Kidney glomerular epithelial cell (primary cell): Measurements from ENCODE around the gene KDF1.
"Not testable (repeated sequence)": the region's sequence is repeated elsewhere in the genome, so short reads cannot be mapped to it uniquely, and the experiment has no call there.

Experiments
- DNase-seq: peaks from one replicate; lab custom pipeline; 2025; lab: John Stamatoyannopoulos, UW

The KDF1 gene

DNA sequence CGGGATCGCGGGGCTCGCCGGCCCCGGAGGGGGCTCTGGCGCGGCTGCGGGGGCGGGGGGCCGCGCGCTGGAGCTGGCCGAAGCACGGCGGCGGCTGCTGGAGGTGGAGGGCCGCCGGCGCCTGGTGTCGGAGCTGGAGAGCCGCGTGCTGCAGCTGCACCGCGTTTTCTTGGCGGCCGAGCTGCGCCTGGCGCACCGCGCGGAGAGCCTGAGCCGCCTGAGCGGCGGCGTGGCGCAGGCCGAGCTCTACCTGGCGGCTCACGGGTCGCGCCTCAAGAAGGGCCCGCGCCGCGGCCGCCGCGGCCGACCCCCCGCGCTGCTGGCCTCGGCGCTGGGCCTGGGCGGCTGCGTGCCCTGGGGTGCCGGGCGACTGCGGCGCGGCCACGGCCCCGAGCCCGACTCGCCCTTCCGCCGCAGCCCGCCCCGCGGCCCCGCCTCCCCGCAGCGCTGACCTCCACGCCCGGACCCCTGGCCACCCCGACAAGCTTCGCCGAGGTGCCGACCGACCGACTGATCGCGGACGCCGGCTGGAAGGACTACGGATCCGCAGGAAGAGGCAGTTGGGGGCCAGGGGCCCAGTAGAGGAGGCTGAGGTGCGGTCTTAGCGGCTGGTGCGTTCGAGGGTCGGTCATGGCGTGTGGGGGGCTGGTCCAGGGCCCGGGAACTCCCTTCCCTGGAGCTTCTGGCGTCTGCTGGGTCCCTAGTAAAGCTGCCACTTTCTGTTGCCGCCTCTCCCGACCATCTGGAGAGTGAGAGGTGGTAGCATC is 33.9 kb upstream of the KDF1 start:
- DNase-seq: no peak

DNA sequence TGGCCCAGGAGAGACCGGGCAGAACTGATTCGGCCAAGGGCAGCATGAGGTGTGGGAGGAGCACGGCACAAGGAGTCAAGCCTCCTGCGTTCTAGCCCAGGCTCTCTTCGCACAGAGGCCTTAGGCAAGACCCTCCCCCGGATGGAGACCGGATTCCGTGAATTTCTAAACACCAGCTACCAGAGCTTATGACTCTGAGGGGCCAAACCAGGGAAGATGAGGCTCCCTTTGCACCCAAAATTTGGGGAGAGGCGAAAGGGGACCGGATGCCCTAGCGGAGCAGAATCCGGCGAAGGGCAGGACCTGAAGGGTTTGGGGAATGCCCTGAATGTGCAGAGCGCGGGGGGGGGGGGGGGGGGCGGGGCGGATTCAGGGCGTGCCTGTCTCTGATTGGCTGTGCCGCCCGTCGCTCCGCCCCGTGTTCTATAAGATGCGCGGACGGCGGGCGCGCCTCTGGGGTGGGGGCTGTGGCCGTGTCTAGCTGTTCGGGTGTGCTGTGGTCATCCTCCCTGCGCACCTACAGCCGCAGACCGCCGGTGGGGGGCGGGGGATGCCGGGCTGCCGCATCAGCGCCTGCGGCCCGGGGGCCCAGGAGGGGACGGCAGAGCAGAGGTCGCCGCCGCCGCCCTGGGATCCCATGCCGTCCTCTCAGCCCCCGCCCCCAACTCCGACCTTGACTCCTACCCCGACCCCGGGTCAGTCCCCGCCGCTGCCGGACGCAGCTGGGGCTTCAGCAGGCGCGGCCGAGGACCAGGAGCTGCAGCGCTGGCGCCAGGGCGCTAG is 33.2 kb upstream of the KDF1 start, which contains the start of gene TRNP1:
TSS of gene TRNP1 (plus strand) at position 456 of the 783 bp plus-strand sequence. CDS start at position 551, 95 bp downstream.
- peak; percentile 86 for DNase-seq

DNA sequence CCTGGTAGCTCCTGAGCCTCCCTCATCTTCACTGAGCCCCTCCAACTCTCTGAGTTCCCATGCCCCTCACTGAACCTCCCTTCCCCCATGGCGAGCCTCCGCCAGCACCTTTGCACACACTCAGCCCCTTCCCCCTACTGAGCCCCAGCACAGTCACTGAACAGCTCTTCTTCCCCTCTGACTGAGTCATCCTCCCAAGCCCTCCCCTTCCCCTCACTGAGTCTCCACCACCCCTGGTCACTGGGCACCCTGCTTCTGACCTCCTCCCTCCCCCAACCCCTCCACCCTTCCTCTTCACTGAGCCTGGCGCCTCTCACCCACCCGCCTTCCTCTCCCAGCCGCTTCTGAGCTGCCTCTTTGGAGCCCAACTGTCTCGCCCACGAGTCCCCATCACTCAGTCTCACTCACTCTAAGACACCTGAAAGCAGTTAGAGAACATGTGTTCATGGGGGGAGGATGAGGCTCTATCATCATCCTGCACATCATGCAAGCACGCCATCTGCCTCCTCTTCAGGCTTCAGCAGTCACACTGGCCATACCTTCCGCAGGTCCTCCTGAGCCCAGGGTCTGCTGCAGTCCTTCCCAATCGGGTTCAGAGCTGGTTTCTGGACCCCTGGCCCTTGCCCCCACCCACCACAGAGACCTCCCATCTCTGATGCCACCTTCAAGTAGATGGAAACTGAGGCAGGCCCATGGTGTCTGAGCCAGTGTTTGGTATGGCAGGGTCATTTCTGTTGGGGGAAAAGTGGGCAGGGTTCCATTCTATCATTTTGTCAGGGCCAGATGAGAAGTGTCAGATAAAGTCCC is 31.2 kb upstream of the KDF1 start:
- DNase-seq: peak; percentile 97

DNA sequence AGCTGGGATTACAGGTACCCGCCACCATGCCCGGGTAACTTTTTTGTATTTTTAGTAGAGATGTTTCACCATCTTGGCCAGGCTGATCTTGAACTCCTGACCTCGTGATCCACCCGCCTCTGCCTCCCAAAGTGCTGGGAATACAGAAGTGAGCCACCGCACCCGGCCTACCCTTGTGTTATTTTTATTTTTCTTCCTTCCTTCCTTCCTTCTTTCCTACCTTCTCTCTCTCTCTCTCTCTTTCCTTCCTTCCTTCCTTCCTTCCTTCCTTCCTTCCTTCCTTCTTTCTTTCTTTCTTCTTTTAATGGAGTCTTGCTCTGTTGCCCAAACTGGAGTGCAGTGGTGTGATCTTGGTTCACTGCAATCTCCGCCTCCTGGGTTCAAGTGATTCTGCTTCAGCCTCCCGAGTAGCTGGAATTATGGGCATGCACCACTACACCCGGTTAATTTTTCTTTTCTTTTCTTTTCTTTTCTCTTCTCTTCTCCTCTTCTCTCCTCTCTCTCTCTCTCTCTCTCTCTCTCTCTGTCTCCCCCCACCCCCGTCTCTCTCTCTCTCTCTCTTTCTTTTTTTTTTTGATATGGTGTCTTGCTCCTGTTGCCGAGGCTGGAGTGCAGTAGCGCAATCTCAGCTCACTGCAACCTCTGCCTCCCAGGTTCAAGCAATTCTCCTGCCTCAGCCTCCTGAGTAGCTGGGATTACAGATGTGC is 29.3 kb upstream of the KDF1 start:
- not testable (repeated sequence) for DNase-seq

DNA sequence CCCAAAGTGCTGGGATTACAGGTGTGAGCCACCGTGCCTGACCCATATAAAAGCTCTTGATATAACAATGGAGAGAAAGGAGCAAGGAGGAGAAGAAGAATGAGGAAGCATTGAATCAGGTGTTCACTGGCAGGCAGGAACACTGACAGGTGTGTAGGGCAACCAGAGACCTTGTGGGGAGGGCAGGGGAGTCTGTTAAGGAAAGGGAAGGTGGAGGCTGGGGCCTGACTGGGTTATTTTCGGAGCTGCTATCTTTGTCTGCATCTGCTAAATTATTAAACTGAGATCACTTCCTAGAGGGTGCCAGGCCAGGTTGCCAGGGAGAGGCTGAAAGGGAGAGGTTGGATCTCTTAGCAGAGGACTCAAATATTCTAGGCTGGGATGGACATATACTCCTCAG is 26.4 kb upstream of the KDF1 start:
- DNase-seq: no peak

DNA sequence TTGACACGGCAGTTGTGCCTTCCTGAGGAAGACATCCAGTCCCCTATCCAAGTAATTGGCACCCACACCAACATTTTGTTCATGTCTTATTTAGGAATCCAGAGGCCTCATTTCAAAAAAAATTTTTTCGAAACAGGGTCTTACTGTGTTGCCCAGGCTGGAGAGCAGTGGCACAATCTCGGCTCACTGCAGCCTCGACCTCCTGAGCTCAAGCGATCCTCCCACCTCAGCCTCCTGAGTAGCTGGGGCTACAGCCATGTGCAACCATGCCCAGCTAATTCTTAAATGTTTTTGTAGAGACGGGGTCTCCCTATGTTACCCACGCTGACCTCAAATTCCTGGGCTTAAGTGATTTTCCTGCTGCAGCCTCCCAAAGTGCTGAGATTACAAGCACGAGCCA is 24.0 kb upstream of the KDF1 start:
- no peak for DNase-seq

DNA sequence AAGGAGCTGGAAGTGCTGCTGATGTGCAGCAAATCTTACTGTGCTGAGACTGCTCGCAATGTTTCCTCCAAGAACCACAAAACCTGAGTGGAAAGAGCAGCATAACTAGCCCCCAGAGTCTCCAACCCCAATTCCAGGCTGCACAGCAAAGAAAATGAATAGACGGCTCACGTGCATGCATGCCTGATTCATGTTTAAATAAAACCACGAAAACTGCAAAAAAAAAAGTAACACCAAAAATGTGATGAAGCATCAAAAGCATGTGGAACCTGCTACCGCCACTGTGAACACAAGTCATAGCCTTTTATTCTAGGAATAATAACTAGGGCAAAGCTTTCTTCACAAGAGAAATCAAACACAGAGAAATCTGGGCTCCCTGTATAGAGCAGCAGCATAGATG is 23.6 kb upstream of the KDF1 start:
- DNase-seq: no peak

DNA sequence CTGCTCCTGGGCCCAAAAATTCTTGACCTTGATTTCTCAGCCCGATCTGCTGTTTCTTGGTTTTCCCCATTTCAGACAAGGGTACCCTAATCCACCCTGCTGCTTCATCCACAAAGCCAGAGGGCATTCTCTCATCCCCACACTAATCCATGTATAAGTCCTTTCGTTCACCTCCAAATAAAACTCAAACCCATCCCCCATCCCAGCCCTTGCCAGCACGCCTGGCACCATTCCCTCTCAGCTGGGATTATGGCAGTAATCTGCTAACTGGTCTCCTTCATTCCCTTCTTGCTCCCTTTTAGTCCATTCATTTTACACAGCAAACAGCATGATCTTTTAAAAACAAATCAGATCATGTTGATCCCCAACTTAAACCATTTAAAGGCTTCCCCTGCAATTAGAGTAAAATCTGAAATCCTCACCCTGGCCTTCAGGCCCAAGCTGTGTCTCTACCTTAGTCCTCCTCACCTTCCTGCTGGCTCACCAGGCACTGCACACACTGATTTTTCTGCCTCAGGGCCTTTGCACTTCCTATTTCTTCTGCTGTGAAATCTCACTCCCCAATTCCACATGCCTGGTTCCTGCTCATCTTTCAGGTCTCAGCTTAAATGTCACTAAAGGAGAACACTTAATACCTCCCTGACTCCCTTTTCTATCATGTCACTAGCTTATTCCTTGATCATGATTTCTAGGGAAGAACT is 21.0 kb upstream of the KDF1 start:
- DNase-seq: no peak

DNA sequence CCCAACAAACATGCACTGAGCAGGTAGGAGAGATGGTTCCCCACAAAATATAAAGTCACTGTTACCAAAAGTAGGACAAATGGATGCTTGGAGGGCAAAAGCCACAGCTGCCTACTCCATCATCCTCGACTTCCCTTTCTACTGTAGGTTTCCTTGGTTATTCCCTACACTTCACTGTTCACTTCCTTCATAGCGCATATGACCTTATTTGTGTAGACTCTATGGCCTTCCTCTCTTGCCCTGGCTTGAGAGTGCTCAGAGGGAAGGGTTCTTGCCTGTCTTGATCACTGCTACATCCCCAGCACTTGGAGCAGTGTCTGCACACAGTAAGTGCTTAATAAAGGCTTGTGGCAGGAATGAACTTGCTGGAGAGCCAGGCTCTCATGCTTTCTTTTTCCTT is 18.6 kb upstream of the KDF1 start:
- DNase-seq: no peak

DNA sequence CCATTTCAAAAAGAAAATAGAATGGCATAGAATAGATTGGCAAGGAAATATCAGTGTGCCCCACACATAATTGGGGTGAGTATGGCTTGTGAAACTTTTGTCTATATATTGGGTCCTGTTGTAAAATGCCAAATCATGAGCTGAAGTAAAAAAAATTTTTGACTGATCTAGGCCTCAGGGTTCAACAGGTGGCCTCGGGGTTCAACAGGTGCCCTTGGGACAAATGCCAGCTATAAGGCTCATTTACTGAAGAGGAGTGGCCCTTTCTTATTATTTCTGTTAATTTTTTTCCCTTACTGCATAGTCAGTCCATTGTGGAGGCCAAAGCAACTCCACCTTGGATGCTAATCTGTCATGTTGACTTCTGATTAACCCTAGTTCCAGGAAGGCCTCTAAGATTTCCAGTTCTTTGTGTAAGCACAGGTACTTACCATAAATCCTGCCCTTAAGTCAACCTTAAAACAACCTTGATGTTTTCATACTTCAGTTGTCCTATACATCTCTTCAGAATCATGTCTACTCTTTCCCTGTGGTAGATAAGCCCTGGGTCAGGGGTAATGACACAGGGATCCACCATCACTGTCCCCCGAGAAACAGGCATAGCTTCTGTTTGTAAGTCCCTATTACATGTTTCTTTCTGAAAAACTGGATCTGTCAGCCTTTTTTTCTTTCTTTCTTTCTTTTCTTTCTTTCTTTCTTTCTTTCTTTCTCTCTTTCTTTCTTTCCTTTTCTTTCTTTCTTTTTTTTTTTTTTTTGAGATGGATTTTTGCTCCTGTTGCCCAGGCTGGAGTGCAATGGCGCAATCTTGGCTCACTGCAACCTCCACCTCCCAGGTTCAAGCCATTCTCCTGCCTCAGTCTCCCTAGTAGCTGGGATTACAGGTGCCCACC is 16.6 kb upstream of the KDF1 start:
- no peak for DNase-seq

DNA sequence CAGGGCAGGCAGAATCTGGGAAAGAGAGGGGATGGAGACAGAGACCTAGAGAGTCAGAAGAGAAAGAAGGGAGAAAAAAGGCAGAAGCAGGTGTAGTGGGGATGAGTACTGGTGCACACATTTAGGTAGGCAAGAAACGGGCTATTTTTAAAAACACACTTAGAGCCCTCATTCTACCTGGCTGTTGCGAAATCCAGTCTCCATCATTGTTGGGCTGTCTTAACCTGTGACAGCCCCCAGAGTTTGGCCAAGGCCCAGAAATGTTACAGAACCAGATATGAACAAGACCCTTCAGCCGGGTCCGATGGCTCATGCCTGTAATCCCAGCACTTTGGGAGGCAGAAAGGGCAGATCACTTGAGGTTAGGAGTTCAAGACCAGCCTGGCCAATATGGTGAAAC is 12.6 kb upstream of the KDF1 start:
- no peak for DNase-seq

DNA sequence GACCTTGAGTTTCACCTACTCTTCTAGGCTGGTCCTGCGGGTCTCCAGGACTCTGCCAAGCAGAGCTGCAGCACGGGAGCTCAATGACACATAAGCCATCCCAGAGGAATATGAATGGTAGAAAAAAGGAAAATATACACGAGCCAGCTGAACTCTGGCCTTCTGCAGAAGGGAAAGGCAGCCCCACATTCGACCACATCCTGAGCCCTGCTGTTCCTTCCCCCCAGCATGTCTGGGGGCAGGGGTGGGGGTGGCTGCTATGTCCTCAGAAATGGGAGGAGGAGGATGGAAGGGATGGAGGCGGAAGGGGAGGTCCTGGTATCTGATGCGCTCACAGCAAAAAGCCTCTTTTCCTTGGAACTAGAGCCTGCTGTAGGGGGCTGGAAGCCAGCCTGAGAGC is 12.1 kb upstream of the KDF1 start:
- DNase-seq: no peak

DNA sequence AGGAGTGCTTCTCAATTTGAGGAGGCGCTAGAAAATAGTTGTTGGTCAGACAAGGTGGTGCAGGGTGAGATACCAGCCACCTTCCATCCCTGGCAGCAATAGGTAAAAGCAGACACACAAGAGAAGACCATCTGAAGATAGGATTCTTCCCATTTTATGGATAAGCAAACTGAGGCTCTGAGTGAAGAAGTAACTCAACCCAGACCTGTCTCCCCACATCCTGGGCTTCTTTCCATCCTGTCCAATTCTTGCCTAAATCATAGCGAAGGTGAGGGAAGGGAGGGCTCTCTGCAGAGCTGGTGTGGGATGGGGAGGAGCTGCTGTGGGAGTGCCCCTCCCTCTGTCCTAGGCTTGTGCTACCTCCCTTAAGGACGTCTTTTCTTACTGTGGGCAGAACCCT is 11.3 kb upstream of the KDF1 start:
- no peak for DNase-seq

DNA sequence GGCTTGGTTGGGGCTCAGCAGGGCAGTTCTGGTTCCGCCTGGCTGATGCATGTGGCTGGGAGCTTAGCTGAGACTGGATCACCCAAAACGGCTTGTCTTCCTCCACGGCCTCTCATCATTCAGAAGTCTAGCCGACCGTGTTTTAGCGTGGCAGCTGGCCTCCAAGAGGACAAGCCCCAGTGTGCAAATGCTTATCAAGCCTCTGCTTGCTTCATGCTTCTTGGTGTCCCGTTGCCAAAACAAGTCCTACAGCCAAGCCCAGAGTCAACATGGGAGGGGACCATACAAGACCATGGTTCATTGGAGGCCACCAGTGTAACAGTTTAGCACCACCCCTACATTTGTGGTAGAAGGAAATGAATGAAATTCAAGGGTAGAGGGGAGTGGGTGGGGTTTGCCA is 10.5 kb upstream of the KDF1 start:
- DNase-seq: no peak

DNA sequence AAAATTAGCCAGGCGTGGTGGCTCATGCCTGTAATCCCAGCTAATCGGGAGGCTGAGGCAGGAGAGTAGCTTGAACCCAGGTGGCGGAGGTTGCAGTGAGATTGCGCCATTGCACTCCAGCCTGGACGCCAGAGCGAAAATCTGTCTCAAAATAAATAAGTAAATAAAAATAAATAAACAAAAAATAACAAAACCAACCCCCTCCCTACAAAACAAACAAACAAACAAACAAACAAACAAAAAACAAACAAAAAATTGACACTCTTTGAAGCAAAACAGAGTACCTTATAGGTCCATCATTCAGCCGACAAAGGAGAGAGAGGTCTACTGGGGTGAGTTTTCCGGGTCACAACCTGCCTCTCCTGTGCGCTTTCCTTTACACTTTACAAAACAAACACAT is 5.4 kb upstream of the KDF1 start:
- DNase-seq: no peak

DNA sequence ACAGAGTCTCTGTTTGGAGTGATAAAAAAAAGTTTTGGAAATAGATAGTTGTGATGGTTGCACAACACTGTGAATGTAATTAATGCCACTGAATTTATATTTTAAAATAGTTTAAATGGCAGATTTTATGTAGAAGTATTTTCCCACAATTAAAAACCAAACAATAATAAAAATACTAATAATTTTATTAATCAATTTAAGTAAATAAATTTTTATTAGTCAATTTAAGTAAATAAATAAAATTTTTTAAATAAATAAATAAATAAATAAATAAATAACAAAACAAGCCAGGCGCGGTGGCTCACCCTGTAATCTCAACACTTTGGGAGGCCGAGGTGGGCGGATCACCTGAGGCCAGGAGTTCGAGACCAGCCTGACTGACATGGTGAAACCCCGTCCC is 4.9 kb upstream of the KDF1 start:
- DNase-seq: no peak

DNA sequence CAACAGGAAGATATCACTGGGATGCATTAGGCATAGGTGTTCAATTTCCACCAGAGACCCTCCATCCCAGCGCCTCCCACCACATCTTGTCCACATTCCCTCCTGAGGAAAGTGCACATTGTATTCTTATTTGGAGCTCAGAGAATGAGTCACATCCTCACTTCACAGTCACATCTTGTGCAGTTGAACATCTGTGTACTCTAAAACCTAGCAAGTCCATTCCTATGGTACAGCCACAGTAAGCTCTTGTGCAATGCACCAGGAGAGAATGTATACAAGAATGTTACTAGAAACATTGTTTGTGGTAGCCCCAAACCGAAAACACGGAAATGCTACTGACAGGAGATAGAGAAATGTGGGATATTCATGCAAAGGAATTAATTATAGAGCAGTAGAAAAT is 1.6 kb upstream of the KDF1 start:
- no peak for DNase-seq

DNA sequence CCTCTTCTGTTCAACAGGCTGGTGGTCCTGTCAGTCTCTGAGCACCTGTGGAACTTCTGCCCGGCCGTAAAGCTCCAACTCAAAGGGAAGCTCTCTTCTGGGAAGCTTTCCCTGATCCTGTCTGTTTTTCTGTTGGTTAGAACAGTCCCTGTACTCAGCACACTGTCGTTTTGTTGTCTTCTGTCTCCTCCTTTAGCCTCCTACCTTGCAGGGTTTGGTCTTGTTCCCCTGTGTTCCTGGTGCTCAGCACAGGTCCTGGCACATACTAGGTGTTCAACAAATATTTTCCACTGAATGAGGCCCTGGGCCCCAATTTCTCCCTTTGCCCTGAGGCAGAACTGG is 328 bp upstream of the KDF1 start:
- no peak for DNase-seq

DNA sequence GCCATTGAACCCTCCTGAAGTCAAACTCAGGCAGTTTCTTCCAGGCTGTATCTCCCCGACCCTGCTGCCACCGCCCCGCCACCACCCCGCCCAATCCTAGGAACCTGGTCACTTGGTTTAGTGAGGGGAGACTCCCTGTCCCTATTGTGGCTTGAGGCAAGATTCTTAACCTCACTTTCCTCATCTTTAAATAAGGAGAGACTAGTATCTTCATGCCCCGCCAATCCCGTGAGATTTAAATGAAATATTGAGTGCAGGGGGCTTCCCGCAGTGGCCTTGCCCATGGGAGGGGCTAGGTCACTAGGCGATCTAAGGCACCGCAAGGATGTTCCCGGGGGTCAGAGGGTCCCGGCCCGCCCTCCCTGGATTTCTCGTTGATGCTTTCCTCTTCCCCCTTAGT is 998 bp downstream of the KDF1 start:
- DNase-seq: no peak

DNA sequence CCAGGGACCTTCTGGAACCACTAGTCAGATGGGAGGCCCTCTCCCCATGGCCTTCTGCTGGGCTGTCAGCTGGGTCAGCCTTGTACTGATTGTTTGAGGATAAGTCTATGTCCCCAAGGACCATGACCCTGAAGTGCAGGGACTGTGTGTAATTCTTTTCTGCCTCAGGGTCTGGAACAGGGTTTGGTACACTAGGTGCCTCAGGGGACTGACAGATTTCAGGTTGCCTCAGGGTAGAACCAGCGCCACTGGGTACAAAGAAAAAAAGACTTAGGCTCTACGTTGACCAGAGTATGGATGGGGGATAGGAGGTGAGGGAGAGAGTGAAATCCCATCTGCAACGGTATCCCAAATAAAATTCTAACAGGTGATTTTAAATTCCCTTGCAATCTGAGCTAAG is 3.0 kb downstream of the KDF1 start:
- no peak for DNase-seq

DNA sequence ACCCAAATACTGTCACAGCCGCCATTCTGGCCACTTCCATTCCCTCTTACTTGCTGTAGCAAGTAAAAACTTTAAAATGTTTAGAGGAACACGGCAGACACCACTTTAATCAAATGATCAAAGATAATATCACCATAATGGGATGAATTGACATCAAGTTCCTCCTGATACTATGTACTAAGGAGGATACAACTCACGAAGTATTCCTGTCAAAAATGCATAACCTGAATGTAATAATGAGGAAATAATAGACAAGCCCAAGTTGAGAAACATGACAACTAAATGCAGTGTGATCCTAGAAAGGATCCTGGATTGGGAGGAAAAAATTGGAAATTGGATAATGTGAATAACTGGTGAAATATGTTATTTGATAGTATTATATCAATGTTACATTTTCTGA is 3.9 kb downstream of the KDF1 start:
- no peak for DNase-seq
